Dedifferentiated amniotic fluid mesenchymal stem cell (primary cell): ENCODE results near the gene CCDC40.
A peak's percentile ranks its signal among the peaks of the same experiment; 100 is the strongest.

Experiments
- DNase-seq: peaks from one replicate; pipeline ENCODE4 v3.0.0-alpha.2; 2016; ENCODE audit errors: extremely low spot score

The CCDC40 gene

GRCh38 chr17:80112471-80113032 is 76.1 kb downstream of the CCDC40 start:
- no peak for DNase-seq

DNA sequence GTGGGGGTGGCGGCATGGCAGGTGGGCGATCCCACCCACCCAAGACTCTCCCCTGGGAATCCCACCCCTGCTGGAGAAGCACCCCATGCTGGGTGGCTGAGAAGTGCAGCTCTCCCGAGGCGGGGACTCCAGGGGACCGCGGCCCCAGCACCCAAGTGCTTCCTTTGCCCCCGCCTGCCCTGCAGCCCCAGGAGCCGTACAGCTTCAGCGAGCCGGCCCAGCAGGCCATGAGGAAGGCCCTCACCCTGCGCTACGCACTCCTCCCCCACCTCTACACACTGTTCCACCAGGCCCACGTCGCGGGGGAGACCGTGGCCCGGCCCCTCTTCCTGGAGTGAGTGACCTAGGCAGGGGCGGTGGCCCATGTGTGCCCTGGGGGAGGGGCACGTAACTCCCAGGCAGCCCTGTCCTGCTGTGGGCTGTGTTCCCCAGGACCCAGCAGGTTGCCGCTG is 76.6 kb downstream of the CCDC40 start:
- no peak for DNase-seq

DNA sequence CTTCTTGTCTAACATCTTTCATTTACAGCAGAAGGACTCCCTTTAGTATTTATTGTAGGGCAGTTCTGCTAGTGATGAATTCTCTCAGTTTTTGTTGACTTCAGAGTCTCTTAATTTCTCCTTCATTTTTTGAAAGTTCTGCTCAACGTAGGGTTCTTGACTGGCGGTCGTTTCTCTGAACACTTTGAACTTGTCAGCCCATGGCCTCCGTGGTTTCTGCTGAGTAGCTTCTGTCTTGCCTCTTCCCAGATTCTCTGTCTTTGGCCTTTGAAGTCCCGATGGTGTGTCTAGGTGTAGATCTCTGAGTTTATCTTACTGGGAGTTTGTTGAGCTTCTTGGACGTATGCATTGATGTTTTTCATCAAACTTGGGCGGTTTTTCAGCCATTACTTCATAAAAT is 78.3 kb downstream of the CCDC40 start:
- no peak for DNase-seq

GRCh38 chr17:80115159-80115558 is 78.7 kb downstream of the CCDC40 start:
- no peak for DNase-seq

DNA sequence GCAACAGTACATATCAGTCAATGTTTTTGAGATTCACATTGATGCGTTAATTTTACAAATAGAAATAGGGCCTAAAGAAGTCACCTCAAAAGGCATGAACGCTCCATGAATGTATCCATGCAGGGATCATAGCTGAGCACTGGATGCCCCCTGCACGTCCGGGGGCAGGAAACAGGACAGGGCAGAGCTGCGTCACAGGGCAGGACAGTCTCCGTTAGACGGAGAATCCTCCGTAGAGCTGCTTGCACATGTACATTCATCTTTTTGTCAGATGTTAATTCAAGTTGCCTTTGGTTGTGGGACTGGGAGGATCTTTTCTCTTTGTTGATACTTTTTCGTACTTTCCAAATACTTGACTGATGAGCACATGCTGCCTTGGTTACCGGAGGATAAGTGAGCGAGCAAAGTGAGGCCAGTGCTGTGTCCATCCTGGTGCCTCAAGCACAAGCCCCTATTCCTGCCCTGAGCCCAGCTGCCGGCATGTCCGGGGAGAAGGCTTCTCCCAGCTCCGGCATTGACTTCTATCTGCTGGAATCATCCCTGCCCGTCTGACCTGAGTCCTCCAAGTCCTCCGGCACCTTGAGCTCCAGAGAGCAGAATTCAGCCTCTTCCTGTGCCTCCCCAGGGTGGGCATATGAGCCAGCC is 80.0 kb downstream of the CCDC40 start:
- no peak for DNase-seq

DNA sequence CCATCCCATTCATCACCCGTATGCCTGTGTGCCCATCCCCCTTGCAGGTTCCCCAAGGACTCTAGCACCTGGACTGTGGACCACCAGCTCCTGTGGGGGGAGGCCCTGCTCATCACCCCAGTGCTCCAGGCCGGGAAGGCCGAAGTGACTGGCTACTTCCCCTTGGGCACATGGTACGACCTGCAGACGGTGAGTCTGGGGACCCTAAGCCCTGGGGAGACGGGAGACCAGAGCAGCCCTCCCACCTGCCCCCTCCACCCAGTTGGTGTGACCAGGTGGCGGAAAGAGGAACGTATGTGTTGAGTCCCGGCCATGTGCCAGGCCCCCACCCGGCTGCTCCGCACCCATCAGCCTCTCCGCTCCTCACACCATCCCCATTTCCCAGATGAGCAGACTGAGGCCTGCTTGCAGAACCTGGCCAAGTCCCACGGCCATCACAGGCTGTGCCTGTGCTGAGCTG is 80.5 kb downstream of the CCDC40 start:
- DNase-seq, result no peak

DNA sequence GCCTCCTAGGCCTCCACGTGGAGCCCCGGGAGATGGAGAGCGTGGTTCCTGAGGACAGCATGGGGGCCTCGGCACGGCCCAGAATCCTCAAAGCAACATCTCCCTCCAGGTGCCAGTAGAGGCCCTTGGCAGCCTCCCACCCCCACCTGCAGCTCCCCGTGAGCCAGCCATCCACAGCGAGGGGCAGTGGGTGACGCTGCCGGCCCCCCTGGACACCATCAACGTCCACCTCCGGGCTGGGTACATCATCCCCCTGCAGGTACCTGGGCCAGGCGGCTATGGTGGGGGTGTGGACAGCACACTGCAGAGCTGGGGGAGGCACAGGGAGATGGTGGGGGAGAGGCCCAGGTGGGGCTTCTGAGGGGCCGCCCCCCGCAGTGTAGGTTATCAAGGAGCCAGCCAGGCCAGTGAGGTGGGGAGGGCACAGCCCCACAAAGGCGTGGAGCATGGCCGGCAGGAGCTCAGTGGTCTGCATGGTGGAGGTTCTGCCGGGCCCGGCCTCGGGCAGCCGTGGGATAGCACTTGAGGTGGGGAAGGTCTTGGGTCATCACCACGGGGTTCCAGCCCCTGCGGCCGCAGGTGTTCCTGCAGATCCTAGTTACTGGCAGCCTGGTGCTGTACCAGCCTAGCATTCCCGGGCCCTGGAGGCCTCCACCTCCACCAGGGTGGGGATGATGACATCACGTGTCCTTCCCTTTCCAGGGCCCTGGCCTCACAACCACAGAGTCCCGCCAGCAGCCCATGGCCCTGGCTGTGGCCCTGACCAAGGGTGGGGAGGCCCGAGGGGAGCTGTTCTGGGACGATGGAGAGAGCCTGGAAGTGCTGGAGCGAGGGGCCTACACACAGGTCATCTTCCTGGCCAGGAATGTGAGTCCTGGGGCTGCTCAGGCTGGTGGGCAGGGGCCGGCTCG is 81.3 kb downstream of the CCDC40 start:
- no peak for DNase-seq

- DNase-seq, result no peak
Measured at GRCh38 chr17:80118601-80119270, 82.3 kb downstream of the CCDC40 start.

DNA sequence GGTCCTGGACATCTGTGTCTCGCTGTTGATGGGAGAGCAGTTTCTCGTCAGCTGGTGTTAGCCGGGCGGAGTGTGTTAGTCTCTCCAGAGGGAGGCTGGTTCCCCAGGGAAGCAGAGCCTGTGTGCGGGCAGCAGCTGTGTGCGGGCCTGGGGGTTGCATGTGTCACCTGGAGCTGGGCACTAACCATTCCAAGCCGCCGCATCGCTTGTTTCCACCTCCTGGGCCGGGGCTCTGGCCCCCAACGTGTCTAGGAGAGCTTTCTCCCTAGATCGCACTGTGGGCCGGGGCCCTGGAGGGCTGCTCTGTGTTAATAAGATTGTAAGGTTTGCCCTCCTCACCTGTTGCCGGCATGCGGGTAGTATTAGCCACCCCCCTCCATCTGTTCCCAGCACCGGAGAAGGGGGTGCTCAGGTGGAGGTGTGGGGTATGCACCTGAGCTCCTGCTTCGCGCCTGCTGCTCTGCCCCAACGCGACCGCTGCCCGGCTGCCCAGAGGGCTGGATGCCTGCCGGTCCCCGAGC is 82.9 kb downstream of the CCDC40 start:
- DNase-seq, result no peak

GRCh38 chr17:80119839-80120238 is 83.4 kb downstream of the CCDC40 start:
- DNase-seq, result no peak

DNA sequence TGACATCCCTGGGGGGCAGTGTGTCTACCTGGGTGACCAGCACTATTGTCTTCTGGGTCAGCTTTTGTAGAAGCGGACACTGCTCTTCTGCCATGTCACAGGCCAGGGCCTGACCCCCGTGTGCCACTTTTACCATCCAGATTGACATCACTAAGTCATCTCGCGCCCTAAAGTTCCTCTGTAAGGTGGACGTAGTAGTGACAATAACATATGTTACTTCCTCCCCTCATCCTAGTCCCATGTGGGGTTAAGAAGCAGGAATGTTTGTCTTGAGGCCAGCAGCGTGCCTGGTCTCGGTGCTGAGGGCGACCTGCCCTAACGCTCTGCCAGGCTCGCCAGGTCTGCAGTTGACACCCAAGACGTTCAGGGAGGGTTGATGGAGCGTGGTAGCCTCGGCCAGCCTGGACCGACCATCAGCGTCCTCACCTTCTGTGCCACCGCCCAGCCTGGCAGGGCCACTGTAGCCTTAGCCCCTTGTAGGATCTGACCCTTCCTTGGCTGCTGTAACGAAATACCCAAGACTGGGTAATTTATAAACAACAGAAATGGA is 85.7 kb downstream of the CCDC40 start:
- DNase-seq, result no peak

GRCh38 chr17:80122926-80123505 is 86.6 kb downstream of the CCDC40 start:
- DNase-seq, result no peak

DNA sequence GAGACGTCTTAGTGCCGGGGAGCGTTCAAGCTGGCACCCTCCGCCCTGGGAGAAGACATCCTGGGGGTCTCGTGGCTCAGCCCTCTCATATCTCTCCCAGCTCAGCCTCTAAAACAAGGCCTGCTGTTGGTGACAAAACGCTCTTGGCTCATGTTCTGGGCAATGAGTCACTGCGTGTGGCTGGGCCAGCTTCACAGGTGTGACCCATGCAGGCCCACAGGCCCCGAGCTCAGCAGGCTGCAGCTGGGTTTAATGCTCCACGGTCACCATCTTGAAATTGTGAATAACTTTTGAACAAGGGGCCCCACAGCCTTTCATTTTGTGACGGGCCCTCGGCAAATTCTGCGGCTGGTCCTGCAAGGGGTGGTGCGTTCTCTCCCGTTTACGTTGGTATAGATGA is 87.3 kb downstream of the CCDC40 start:
- no peak for DNase-seq

DNA sequence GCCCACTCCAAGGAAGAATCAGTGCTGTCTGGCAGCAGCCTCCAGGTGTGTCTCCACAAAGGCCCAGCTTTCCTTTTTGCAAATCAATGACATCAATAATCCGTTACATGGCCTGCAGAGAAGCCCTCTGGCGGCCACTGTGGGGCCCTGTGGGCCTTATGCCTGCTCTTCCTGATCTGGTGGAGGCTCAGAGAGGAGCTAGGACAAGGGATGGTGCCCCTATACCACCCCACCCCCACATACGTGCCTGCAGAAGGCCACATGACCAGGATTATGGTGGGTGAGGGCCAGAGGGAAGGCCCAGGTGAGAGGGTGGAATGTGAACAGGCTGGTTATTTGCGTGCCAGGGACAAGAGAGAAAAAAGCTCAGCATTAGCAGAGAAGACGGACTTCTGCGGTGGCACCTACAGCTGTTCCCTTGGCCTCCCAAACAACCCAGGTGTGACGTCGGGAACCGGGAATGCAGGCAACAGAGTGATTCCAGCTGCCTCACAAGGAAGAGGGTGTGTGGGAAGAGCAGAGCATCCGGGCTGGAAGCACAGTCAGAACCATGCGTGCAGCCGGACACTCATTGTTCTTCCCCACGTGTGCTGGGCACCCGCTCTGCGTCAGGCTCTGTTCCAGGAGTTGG is 88.0 kb downstream of the CCDC40 start:
- DNase-seq, result no peak

DNA sequence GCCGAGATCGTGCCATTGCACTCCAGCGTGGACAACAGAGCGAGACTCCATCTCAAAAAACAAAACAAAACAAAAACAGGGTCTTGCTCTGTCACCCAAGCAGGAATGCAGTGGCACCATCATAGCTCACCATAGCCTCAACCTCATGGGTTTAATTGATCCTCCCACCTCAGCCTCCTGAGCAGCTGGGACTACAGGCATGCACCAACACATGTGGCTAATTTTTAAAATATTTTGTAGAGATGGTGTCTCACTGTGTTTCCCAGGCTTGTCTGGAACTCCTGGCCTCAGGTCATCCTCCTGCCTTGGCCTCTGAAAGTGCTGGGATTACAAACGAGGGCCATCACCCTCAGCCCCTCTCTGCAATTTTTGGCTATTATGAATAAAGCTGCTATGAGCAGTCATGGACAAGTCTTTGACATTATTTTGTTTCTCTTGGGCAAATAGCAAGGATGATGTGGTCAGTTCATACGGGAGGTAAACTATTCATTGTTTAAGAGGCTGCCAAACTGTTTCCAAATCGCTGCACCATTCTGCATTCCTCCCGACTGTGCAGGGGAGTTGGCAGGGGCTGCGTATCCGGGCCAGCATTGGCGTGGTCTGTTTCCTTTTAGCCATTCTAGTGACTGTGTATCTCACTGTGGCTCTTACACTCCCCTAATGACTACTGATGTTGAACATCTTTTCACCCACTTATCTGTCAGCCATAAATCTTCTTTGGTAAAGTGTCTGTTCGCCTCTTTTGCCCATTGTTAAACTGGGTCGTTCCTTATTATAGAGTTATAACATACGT is 89.4 kb downstream of the CCDC40 start:
- DNase-seq, result peak; percentile 45

DNA sequence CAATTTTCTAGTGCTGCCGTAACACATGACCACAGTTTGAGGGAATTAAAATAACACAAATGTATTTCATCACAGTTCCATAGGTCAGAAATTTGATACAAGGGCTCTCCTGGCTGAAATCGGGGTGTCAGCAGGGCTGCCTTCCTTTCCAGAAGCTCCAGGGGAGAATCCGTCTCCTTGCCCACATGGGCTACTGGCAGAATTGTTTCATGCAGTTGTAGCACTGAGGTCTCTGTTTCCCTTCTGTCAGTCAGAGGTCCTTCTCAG is 89.9 kb downstream of the CCDC40 start:
- DNase-seq, result no peak

DNA sequence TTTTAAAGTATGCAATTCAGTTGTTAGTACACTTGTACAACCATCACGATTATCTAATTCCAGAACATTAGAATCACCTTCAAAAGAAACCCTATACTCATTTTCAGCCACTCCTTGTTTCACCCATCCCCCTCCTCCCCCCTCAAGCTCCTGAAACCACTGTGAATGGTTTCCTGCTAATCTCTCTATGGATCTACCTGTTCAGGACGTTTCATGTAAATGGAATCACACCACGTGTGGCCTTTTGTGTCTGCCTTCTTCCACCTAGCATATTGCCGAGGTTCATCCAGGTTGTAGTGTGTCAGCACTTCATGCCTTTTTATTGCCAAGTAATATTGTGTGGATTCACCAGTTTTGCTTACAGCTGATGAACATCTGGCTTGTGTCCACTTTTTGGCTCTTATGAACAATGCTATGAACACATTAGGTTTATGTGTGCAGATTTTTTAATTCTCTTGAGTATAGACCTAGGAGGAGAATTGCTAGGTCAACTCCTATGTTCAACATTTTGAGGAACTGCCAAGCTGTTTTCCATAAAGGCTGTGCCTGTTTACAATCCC is 92.6 kb downstream of the CCDC40 start:
- DNase-seq, result no peak

DNA sequence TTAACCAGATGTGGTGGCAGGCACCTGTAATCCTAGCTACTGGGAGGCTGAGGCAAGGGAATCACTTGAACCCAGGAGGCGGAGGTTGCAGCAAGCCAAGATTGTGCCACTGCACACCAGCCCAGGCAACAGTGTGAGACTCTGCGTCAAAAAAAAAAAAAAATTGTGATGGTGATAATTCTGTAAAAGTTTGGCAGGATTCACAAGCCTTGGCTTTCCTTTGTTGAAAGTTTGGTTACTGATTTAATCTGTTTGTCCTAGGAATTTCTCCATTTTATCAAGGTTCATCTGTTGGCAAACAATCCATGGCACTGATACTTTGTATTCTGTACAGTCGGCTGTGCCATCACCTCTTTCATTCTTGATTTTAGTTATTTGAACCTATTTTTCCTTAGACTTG is 94.5 kb downstream of the CCDC40 start:
- DNase-seq, result no peak

- no peak for DNase-seq
Measured at GRCh38 chr17:80132906-80133625, 96.6 kb downstream of the CCDC40 start.
